GM19240 (cell line): ENCODE data around the gene PIRT.

Experiments
- DNase-seq: peaks from one replicate; pipeline ENCODE4 v3.0.0; 2011; ENCODE audit warnings: low spot score; ENCODE audit not compliant: insufficient read length

The PIRT gene

GRCh38 chr17:10790491-10791401 is 47.1 kb downstream of the PIRT start:
- no peak for DNase-seq

- no peak for DNase-seq
These were observed 48.1 kb downstream of the PIRT start for GRCh38 chr17:10789694-10790271.

GRCh38 chr17:10787306-10788045 is 50.4 kb downstream of the PIRT start:
- DNase-seq: no peak

GRCh38 chr17:10785295-10785694 is 52.6 kb downstream of the PIRT start:
- no peak for DNase-seq

GRCh38 chr17:10779609-10780008 is 58.3 kb downstream of the PIRT start:
- no peak for DNase-seq

- DNase-seq: no peak
These were observed 60.0 kb downstream of the PIRT start for GRCh38 chr17:10777890-10778289.

- no peak for DNase-seq
These were observed 60.6 kb downstream of the PIRT start for GRCh38 chr17:10777131-10777807.

GRCh38 chr17:10776381-10776780 is 61.5 kb downstream of the PIRT start:
- DNase-seq: no peak

- no peak for DNase-seq
These were observed 62.0 kb downstream of the PIRT start for GRCh38 chr17:10775740-10776356.

GRCh38 chr17:10775058-10775457 is 62.8 kb downstream of the PIRT start:
- DNase-seq: no peak

GRCh38 chr17:10773391-10773790 is 64.5 kb downstream of the PIRT start:
- no peak for DNase-seq
